Right renal pelvis (tissue), 4 donors: ENCODE measurements around the gene SLC10A4. TPM values are rescaled to one million over a fixed set of nuclear protein-coding genes. Genes with fewer than 3 reads are reported as not detected.
"Not testable (repeated sequence)": the region's sequence is repeated elsewhere in the genome, so short reads cannot be mapped to it uniquely, and the experiment has no call there.

ENCODE experiments used
- DNase-seq, 4 donors: peaks; one replicate each; pipeline ENCODE4 v3.0.0-alpha.2; 2013; ENCODE audit warnings: low read depth in 4 of 4, low spot score in 3 of 4, missing footprints in 1 of 4
- polyA plus RNA-seq, 4 donors: library from polyadenylated mRNA; unstranded; fragments of 120-200 nt; gene quantifications; one replicate each; pipeline ENCODE4 v1.2.1, GENCODE V29; 2013; ENCODE audit not compliant: insufficient read length in 4 of 4

Gene SLC10A4, protein sequence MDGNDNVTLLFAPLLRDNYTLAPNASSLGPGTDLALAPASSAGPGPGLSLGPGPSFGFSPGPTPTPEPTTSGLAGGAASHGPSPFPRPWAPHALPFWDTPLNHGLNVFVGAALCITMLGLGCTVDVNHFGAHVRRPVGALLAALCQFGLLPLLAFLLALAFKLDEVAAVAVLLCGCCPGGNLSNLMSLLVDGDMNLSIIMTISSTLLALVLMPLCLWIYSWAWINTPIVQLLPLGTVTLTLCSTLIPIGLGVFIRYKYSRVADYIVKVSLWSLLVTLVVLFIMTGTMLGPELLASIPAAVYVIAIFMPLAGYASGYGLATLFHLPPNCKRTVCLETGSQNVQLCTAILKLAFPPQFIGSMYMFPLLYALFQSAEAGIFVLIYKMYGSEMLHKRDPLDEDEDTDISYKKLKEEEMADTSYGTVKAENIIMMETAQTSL
- polyA plus RNA-seq, result under 1 TPM; 0.13 to 0.40 (median 0.36) TPM

DNA sequence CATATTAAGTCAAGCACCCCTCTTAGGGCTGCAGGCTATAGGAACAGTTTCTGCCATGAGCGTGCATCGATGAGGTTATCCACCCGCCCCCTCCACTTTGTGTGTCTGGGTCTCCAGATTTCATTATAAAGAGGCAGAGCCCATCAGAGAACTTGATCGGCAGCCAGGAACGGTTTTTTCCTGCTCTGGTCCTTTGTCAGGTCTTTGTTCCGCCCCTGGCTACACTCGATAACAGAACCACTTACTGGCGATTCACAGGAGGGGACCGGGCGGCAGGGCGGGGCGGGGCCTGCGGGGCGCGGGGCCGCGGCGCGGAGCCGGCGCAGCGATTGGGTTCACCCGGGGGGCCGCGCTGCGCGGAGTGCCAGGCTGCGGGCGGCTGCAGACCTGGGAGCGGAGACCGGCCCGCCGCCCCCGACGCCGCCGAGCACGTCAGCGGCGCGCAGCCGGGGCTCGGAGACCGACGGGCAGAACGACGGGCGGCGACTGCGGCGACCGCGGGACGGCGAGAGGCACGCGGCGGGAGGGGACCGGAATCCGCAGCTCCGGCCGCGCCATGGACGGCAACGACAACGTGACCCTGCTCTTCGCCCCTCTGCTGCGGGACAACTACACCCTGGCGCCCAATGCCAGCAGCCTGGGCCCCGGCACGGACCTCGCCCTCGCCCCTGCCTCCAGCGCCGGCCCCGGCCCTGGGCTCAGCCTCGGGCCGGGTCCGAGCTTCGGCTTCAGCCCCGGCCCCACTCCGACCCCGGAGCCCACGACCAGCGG, at the start of gene SLC10A4:
Gene SLC10A4, plus strand, starts transcription at position 338 of the 771 bp plus-strand sequence. Its CDS starts 219 bp downstream, at position 557.
- DNase-seq, result no peak

DNA sequence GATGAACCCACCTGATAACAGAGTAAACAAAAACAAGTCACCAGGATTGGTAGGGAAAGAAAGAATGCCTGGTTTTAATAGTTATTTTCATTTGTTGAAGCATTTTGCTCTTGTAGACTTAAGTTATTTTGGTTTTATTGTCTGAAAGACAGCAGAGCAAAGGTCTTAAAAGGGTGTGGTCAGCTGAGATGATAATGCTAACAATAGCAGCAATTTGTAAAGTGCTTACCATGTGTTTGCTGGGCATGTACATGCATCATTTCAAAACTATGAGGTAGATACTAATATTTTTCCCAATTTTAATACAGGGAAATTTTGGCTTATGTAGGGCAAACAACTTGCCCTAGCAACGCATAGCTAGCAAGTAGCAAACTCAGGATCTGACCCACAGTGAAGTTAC, 46.8 kb upstream of the SLC10A4 start:
- DNase-seq, result no peak

DNA sequence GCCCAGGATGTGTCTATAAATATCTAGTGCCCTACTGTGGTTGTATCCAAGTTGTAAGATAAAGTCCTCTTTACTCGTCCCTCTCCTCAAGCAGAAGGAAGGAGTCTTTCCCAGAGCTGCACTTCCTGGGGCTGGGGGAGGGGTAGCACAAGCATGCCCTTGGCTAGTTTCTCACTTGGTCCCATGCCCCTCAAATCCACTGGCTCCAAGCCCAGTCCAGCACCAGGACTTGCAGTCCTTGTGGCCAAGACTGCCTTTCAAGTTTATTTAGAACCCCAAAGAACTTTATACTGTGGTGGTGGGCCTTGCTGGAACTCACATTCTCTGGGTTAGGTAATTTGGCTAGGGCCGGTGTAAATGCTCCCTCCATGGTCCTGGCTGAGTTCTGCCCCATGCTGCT, 43.2 kb upstream of the SLC10A4 start:
- no peak for DNase-seq

DNA sequence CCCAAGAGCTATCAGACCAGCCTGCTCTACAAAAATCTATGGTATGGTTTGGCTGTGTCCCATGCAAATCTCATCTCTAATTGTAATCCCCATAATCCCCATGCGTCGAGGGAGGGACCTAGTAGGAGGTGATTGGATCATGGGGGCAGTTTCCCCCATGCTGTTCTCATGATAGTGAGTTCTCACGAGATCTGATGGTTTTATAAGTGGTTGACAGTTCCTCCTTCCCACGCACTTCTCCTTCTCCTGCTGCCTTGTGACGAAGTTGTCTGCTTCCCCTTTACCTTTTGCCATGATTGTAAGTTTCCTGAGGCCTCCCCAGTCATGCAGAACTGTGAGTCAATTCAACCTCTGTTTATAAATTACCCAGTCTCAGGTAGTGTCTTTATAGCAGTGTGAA, 42.2 kb upstream of the SLC10A4 start:
- DNase-seq, result not testable (repeated sequence)

DNA sequence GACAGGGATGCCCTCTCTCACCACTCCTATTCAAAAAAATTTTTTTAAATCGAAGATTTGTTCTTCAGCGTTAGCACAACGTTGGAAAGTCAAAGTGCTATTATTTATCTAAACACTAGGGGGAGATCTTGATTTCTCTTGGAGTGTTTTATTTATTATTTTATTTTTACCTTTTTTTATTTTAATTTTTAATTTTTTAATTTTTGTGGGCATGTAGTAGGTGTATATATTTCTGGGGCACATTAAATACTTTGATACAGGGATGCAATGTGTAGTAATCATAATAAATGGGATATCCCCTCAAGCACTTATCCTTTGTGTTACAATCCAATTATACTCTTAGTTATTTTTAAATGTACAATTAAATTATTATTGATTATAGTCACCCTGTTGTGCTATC, 37.4 kb upstream of the SLC10A4 start:
- DNase-seq, result no peak

DNA sequence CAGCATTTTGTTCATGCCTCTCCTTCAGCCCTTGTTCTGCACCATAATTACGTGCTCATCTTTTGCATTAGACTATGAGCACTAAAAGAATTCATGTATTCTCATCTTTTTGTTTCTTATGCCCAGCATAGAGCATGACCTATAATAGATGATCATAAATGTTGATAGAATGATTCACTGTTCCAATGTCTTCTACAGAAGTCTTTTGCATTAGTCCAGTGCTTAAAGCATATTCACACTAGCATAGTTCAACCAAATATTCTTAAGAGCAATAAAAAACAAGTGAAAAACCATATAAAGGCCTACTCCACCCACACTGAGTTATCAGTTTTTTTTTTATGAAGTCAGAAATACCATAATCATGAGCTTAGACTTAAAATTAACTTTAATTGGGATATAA, 36.5 kb upstream of the SLC10A4 start:
- DNase-seq, result no peak

DNA sequence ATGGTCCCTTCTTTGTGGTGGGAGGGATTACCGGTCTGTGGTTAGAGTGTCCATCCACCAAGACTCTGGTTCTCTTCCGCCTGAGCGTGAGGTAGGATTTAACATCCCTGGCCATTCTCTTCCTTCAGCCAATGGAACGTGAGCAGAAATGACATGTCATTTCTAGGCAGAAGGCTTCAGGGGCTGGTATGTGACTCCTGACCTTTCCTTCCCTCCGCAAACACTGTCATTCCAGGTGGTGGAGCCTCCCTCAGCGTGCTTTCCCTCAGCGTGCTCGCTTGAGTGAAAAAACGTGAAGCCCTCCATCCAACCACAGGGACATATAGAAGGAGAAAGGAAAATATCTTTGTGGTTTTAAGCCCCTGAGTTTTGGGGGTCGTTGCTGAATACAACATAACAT, 34.0 kb upstream of the SLC10A4 start:
- DNase-seq, result no peak

DNA sequence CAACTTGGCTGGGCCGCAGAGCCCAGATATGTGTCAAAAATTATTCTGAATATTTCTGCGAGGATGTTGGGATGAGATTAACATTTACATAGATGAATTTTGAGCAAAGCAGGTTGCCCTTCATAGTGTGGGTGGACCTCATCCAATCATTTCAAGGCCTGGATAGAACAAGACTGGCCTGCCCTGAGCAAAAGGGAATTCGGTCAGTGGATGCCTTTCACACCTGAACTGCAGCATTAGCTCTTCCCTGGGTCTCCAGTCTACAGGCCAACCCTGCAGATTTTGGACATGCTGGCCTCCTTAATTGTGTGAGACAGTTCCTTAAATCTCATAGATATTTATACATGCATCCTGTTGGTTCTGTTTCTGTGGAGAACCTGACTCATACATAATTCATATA, 32.4 kb upstream of the SLC10A4 start:
- no peak for DNase-seq

DNA sequence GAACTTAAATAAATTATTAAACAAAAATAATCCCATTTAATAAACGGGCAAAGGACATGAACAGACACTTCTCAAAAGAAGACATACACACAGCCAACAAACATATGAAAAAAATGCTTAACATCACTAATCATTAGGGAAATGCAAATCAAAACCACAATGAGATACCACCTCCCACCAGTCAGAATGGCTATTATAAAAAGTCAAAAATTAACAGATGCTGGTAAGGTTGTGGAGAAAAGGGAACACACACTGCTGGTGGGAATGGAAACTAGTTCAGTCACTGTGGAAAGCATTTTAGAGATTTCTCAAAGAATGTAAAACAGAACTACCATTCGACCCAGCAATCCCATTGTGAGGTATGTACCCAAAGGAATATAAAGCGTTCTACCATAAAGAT, 31.5 kb upstream of the SLC10A4 start:
- not testable (repeated sequence) for DNase-seq

DNA sequence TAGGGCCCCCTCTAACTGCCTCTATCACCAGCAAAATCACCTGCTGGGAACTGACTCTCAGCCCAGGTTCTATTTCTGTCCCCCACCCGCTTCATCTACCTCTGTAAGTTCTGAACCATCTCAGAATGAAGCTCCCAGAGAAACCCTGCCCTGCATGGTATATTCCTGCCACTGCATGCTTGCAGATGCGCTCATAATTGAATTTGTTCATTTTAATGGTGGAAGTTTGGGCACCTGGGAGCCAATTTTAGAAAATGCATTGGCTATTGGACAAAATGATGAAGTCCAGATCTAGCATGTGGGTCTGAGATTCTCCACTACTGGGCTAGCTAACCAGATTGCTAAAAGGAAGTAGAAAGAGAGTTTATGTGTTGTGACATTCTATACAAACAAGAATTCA, 28.6 kb upstream of the SLC10A4 start:
- no peak for DNase-seq

DNA sequence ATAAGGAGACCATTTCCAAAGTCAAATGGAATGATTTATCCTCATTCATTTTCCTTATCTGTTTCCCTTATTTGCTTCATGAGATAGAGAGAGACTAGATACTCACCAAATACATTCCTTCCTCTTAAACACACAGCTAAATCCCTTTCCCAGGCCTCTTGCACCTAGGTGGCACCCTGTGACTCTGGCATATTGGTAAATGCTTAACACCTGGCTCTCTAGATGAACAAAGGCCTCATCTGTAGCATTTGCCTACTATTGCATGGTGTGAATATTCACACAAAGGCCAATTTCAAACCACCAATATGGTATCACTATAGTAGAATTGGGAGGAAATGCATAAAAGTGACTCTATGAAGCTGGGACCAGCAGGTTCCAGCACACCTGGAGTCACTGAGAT, 22.1 kb upstream of the SLC10A4 start:
- no peak for DNase-seq

DNA sequence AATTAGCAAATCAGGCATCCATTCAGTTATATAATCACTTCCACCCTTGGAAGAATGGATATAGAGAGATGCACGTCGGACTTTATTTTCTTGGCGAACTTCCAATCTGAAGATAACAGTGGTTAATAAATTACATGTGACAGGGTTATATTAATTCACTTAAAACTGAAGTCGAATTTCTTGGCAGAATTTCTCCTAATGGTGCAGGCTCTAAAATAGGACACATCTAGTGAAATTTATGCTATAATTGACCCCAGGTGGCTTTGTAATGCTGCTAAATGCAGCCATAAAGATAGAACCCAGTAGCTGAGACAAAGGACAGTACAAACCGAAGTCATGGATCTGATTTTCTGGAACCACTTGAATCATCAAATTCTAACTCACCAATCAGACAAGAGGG, 20.8 kb upstream of the SLC10A4 start:
- no peak for DNase-seq

DNA sequence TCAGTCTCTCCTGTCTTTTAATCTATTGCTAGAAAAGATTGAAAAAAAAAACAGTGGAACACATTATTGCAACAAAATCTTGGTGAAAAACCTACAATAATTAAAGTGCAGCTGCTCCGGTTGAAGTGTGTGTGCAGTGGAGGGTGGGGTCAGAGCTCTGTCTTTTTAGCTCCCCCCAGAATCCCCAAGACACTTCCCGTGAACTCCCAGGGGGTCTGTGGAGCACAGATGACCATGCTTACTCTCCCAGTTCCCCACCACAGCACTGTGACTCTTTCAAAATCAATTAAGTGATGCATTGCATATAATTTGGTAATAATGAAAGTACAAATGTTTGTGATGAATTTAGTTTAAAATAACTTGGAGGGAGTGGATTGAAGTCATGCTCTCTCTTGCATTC, 15.7 kb upstream of the SLC10A4 start:
- no peak for DNase-seq

DNA sequence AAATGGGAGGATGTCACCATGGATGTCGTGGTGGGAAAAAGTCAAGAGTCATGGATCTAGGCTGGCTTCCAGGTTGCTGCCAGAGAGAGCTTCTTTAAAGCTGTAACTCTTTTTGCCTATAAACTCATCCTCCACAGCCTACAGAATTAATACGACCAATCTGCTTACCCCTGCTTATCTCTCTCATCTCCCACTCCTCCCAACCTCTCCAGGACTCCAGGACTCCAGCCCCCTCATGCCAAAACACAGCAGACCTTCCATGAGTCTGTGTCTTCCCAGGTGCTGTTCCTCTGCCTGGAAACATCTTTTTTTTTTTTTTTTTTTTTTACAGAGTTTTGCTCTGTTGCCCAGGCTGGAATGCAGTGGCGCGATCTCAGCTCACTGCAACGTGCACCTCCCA, 15.3 kb upstream of the SLC10A4 start:
- DNase-seq, result no peak

DNA sequence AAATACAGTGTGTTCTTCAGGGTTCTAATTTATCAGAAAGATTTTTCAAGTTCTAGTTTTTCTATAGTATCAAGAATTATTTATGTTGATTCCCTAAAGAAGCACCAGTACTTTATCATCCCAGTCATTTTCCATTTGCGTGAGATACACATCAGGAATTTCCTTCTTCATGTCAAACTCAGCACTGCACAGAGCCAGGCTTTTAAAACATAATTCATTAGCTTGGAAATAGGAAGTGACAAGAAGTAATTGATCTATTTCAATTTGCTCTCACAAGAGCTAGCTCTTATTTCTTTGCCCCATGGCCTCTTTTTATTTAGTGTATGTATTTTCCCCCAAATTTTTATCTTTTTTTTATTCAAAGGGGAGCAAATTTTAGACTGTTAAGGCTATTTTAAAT, 13.0 kb upstream of the SLC10A4 start:
- no peak for DNase-seq

DNA sequence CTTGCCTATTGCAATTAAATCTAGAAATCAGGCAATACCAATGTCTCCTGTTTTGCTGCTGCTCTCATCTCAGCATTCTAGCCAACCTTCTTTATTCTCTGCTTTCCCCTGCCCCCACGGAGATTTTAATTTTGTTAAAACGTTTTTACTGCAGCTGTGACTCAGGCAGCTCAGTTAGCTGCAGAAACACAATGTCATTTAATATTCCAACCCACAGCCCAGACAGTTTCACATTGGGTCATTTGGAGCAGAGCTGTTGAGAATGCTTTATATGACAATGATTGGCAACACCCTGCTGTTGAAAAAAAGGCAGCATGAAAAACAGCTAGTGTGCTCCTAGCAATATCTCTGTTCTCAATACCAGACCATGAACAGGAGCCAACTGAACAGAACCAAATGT, 12.6 kb upstream of the SLC10A4 start:
- DNase-seq, result no peak

DNA sequence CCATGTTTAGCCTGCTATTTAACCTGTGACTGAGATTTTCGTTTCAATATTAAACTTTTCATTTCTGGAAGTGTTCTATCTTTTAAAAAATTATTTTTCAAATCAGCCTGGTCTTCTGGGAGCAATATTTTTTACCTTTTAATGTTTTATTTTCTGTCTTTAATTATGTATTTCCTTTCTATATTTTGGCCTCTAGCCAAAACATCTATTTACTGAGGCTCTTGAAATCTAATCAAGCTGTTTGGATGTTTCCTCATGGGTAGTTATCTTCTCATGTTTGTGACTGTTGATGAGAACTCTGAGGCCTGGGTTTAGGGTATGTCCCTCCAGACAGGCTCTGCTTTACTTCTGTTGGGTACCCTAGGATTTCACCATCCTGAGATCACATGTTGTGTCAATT, 10.3 kb upstream of the SLC10A4 start:
- DNase-seq, result no peak

DNA sequence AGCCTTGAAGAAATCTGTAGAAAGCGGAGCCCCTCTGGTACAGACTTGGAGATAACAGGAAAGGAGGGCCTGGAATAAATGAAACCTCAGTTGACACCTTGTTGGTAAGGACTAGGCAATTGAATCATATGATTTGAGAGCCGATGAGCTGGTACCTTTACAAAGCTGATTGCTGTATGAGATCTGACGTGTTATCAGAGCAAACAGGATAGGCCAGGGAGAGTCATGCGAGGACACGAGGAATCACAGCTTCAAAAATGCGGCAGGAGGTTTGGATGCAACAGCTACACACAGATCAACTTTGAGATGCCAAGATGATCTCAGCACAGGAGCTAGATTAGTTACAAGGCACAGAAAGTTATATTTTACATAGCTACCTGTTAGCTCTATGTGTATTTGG, 7.4 kb upstream of the SLC10A4 start:
- no peak for DNase-seq

DNA sequence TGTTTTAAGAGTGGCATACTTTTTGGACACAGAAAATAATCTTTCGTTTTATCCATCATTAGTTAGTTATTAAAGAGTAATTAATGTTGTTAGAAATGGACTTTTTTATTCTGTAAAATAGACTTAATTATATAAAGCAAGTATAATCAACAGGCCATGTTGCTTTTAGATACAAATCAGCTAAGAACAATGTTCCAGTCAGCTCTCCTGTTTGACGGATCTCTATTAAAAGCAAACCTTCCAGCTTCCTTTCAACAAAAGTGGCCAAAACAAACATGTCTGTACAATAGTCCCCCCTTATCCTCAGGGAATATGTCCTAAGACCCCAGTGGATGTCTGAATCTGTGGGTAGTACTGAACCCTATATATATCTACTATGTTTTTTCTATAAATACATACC, 4.9 kb upstream of the SLC10A4 start:
- DNase-seq, result no peak

DNA sequence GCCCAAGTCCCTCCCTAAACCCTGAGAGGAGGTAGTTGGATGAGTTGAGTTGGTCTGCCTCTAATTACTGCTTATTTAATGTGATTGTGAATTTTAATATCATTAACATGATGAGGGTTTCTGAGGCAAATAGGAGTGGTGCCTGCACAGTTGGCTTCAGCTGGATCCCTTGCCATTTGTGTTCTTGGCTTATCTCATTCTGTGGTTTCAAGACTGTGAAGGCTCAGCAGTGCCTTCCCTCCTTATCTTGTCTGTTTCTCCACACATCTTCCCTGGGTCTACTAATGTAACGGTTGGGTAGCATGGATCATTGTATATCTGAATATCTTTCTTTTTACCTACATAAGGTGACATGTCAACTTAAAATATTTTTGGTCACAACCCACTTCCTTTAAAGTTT, 1.6 kb upstream of the SLC10A4 start:
- no peak for DNase-seq

DNA sequence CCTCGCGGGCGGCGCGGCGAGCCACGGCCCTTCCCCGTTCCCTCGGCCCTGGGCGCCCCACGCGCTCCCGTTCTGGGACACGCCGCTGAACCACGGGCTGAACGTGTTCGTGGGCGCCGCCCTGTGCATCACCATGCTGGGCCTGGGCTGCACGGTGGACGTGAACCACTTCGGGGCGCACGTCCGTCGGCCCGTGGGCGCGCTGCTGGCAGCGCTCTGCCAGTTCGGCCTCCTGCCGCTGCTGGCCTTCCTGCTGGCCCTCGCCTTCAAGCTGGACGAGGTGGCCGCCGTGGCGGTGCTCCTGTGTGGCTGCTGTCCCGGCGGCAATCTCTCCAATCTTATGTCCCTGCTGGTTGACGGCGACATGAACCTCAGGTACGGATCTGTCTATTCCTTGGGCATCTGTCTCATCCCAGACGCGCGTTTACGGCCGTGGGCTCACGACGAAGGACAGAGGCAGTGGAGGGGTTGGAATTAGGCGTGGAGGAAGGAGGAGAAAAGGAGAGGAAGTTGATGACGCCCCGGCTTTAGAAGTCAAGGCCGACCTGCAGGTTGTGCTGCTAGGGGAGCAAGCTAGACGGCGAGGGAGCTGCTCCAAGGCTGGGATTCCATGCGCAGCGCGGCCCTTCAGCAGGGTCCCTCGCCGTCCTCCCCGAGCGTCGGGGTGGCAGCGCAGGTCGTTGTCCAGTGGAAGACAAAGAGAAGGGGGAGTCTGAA, 792 bp downstream of the SLC10A4 start:
- DNase-seq, result no peak
